ENCODE results near the gene NEDD8. TPM values are rescaled to one million over a fixed set of nuclear protein-coding genes. Genes with fewer than 3 reads are reported as not detected.
A peak's percentile ranks its signal among the peaks of the same experiment; 100 is the strongest.

Gene NEDD8
- total and polyA plus RNA-seq, 7 donors = 135 to 315 (median 206) TPM

DNA sequence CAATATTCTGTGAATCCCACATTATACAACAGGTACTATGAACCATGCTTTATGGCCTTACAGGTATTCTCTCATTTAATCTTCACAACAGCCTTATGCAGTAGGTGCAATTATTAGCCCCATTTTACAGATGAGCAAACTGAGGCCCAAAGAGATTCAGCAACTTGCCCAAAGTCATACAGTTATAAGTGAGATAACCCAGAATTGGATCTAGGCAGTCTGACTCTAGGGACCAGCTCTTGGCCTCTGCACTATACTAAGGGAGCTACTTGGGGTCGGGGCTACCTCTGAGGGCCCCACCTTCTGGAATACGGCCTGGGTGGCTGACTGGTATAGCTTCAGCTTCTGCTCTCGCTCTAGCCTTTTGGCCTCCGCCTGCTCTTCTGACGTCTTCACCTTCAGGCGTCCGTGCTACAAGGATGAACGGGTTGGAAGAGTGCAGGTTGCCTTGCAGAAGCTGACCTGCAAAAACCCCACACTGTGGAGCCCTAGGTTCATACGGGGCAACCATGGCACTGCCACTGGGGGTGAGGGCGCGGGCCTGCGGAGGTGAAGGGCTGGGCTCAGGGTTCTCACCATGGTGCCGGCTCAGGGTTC is 38.5 kb upstream of the NEDD8 start:
- Histone ChIP-seq H3K4me1 (no peaks in the 10 kb centered on the region), H3K9me3 (no peaks in the 10 kb centered on the region), H3K27me3 (ENCODE audit: insufficient read depth in 3 of 3, low read length in 2 of 3) (no peaks in the 10 kb centered on the region), H3K4me3 (peak overlapping the region; percentile 74), H3K36me3 (ENCODE audit: insufficient read depth in 1 of 2, low read depth in 1 of 2) (peaks cover 8 to 43% of the 10 kb centered on the region in 2 donors), H3K27ac (peak overlapping the region; percentile 92)
- TF ChIP-seq, protein P1, sequence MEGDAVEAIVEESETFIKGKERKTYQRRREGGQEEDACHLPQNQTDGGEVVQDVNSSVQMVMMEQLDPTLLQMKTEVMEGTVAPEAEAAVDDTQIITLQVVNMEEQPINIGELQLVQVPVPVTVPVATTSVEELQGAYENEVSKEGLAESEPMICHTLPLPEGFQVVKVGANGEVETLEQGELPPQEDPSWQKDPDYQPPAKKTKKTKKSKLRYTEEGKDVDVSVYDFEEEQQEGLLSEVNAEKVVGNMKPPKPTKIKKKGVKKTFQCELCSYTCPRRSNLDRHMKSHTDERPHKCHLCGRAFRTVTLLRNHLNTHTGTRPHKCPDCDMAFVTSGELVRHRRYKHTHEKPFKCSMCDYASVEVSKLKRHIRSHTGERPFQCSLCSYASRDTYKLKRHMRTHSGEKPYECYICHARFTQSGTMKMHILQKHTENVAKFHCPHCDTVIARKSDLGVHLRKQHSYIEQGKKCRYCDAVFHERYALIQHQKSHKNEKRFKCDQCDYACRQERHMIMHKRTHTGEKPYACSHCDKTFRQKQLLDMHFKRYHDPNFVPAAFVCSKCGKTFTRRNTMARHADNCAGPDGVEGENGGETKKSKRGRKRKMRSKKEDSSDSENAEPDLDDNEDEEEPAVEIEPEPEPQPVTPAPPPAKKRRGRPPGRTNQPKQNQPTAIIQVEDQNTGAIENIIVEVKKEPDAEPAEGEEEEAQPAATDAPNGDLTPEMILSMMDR (IDR thresholded peaks at IDR 0.05) = no peak
- DNase-seq (no peak), ATAC-seq (peak in 1 of 4 donors; percentile 34)
- 14 to 17% (median 16%) methylated on average over 13 of the region's 13 CpGs for WGBS, 3 donors
- intact Hi-C loops (cut with DNase I) = loop anchor here in 1 of 2 donors (2.0 kb wide), 1 partner anchor 28 kb away; the partner anchor contains the start of gene TINF2

DNA sequence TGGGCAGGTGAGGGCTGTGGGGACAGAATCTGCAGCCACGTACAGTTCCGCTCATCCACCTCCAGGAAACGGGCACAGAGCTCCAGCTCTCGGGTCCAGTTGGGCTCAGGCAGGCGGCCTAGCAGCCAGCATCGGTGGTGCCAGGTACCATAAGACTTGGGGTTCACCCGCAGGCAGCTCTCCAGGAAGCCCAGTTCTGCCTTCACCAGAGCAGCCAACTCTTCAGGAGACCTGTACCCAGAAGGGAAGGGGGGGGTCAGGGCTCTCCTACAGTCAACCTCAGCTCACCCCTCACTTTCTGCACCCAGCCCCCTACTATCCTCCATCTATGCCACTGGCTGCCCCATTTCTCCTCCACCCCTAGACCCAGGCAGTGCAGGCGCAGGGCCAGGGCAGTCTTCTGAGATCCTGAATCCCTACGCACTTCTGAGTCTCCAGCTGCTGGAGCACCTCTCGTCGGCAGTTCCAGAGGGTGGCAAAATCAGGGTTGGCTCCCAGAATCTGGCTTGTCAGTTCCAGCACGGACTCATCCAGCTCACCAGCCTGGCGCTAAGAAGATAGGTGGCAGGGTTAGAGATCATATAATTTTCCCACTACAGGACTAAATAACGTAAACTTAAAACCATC is 37.9 kb upstream of the NEDD8 start:
- no peak overlapping the region for H3K27ac ChIP-seq
- H3K4me1 ChIP-seq = no peaks in the 10 kb centered on the region
- H3K27me3 ChIP-seq (ENCODE audit: insufficient read depth in 3 of 3, low read length in 2 of 3) = no peaks in the 10 kb centered on the region
- H3K9me3 ChIP-seq = no peaks in the 10 kb centered on the region
- TF ChIP-seq, protein P1 (IDR thresholded peaks at IDR 0.05) = no peak
- intact Hi-C loops (cut with DNase I) = loop anchor here in 1 of 2 donors (2.0 kb wide), 1 partner anchor 27 kb away; the partner anchor contains the start of gene TINF2
- no peak for ATAC-seq
- no peak overlapping the region for H3K4me3 ChIP-seq
- no peak for DNase-seq
- WGBS, 3 donors = 90 to 93% (median 90%) methylated on average over 14 of the region's 14 CpGs
- H3K36me3 ChIP-seq (ENCODE audit: insufficient read depth in 1 of 2, low read depth in 1 of 2) = peaks cover 8 to 47% of the 10 kb centered on the region in 2 donors

DNA sequence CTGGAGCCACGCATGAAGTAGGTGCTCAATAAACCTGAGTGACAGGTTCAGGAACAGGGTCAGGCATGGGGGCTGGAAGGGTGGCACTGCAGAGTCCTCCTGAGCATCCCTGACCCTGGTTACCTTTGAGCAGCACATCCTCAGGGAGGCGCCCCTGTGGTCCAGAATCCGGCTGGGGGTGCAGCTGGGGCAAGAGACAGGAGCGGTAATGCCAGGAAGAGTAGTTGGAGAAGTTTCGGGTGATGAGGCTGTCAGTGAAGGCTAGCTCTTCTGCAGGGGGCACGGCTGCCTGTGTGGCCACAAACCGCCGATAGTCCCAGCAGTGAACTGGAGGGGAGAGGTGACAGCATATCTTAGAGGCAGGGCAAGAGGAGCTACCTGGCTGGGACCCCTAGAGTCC is 37.2 kb upstream of the NEDD8 start:
- TF ChIP-seq, protein P1 (IDR thresholded peaks at IDR 0.05) = no peak
- DNase-seq (no peak), ATAC-seq (no peak)
- Histone ChIP-seq H3K4me1 (no peaks in the 10 kb centered on the region), H3K4me3 (no peak overlapping the region), H3K27me3 (ENCODE audit: insufficient read depth in 3 of 3, low read length in 2 of 3) (no peaks in the 10 kb centered on the region), H3K9me3 (no peaks in the 10 kb centered on the region), H3K27ac (no peak overlapping the region), H3K36me3 (ENCODE audit: insufficient read depth in 1 of 2, low read depth in 1 of 2) (peaks cover 8 to 47% of the 10 kb centered on the region in 2 donors)
- 89 to 94% (median 91%) methylated on average over 8 of the region's 8 CpGs for whole genome bisulfite sequencing, 3 donors
- intact Hi-C loops (cut with DNase I) = no loop called here

DNA sequence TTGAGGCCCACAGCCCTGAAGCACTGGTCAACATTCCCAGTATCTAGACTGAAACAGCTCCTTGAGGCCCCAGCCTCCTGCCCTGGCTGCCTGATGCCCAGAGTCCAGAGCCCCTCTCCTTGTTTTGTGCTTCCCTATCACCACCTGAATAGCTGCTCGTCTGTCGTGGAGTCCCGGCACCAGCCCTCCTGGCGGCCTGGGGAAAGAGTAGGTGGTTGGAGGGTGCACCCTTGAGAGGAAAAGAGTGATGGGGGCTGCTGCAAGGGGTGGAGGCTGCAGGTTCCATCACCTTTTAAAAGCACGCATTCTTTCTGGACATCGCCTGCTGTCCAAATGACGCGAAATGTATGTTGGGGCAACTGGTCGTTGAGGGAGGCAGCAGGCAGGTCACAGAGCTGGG is 36.1 kb upstream of the NEDD8 start:
- TF ChIP-seq, protein P1 (IDR thresholded peaks at IDR 0.05) = no peak
- Histone ChIP-seq H3K4me1 (no peaks in the 10 kb centered on the region), H3K36me3 (ENCODE audit: insufficient read depth in 1 of 2, low read depth in 1 of 2) (peaks cover 8 to 47% of the 10 kb centered on the region in 2 donors), H3K27me3 (ENCODE audit: insufficient read depth in 3 of 3, low read length in 2 of 3) (no peaks in the 10 kb centered on the region), H3K4me3 (no peak overlapping the region), H3K9me3 (no peaks in the 10 kb centered on the region), H3K27ac (no peak overlapping the region)
- ATAC-seq (no peak), DNase-seq (no peak)
- WGBS, 3 donors = 85 to 93% (median 93%) methylated on average over 9 of the region's 9 CpGs
- intact Hi-C loops (cut with DNase I) = no loop called here
